ENCODE results near the gene EIF4G3.
"Not testable (repeated sequence)": the region's sequence is repeated elsewhere in the genome, so short reads cannot be mapped to it uniquely, and the experiment has no call there.

Gene EIF4G3

GRCh38 chr1:21188235-21188634 is 11.5 kb upstream of the EIF4G3 start:
- no peak for DNase-seq

- no peak for DNase-seq
Observed at GRCh38 chr1:21185221-21185731, 8.6 kb upstream of the EIF4G3 start.

GRCh38 chr1:21184276-21184675 is 7.6 kb upstream of the EIF4G3 start:
- DNase-seq = no peak

GRCh38 chr1:21182181-21182731 is 5.6 kb upstream of the EIF4G3 start:
- no peak for DNase-seq

- DNase-seq = not testable (repeated sequence)
Observed at GRCh38 chr1:21178271-21178670, 1.6 kb upstream of the EIF4G3 start.

- peak; percentile 25 for DNase-seq
Observed at GRCh38 chr1:21175670-21176581, 771 bp downstream of the EIF4G3 start.

GRCh38 chr1:21175324-21175669 is 1.4 kb downstream of the EIF4G3 start:
- DNase-seq = peak; percentile 25

GRCh38 chr1:21174654-21175323 is 1.9 kb downstream of the EIF4G3 start:
- DNase-seq = peak; percentile 17

GRCh38 chr1:21174230-21174629 is 2.5 kb downstream of the EIF4G3 start:
- no peak for DNase-seq

- DNase-seq = not testable (repeated sequence)
Observed at GRCh38 chr1:21173096-21173495, 3.6 kb downstream of the EIF4G3 start.

GRCh38 chr1:21170837-21171236 is 5.9 kb downstream of the EIF4G3 start:
- DNase-seq = not testable (repeated sequence)

- no peak for DNase-seq
Observed at GRCh38 chr1:21168444-21168843, 8.3 kb downstream of the EIF4G3 start.

- no peak for DNase-seq
Observed at GRCh38 chr1:21165646-21166045, 11.1 kb downstream of the EIF4G3 start.

GRCh38 chr1:21165076-21165475 is 11.6 kb downstream of the EIF4G3 start:
- no peak for DNase-seq

GRCh38 chr1:21164266-21164665 is 12.4 kb downstream of the EIF4G3 start:
- no peak for DNase-seq

- no peak for DNase-seq
Observed at GRCh38 chr1:21162740-21163464, 13.8 kb downstream of the EIF4G3 start.

GRCh38 chr1:21161842-21162241 is 14.9 kb downstream of the EIF4G3 start:
- no peak for DNase-seq

GRCh38 chr1:21160263-21160796 is 16.4 kb downstream of the EIF4G3 start:
- no peak for DNase-seq

GRCh38 chr1:21157868-21158267 is 18.8 kb downstream of the EIF4G3 start:
- DNase-seq = no peak

GRCh38 chr1:21157054-21157453 is 19.6 kb downstream of the EIF4G3 start:
- no peak for DNase-seq

- DNase-seq = no peak
Observed at GRCh38 chr1:21156019-21156418, 20.7 kb downstream of the EIF4G3 start.

- DNase-seq = no peak
Observed at GRCh38 chr1:21154717-21155116, 22.0 kb downstream of the EIF4G3 start.

GRCh38 chr1:21153388-21153787 is 23.3 kb downstream of the EIF4G3 start:
- DNase-seq = no peak
